HS-5 (cell line): Measurements from ENCODE around the gene WDFY2.
"Not testable (repeated sequence)": the region's sequence is repeated elsewhere in the genome, so short reads cannot be mapped to it uniquely, and the experiment has no call there.

Experiments used
- DNase-seq: peaks from one replicate; pipeline ENCODE4 v3.0.0-alpha.2; 2012; ENCODE audit warnings: low read depth

The WDFY2 gene

GRCh38 chr13:51564252-51564651, 20.0 kb upstream of the WDFY2 start:
- DNase-seq, result no peak

GRCh38 chr13:51564671-51565070, 19.6 kb upstream of the WDFY2 start:
- no peak for DNase-seq

- not testable (repeated sequence) for DNase-seq
Observed at GRCh38 chr13:51569001-51569400, 15.3 kb upstream of the WDFY2 start.

- no peak for DNase-seq
Observed at GRCh38 chr13:51576754-51577153, 7.5 kb upstream of the WDFY2 start.

- DNase-seq, result no peak
Observed at GRCh38 chr13:51577690-51578089, 6.6 kb upstream of the WDFY2 start.

GRCh38 chr13:51579676-51580075, 4.6 kb upstream of the WDFY2 start:
- no peak for DNase-seq

GRCh38 chr13:51581148-51581820, 3.0 kb upstream of the WDFY2 start:
- no peak for DNase-seq

GRCh38 chr13:51583469-51583874, 790 bp upstream of the WDFY2 start:
- no peak for DNase-seq

- DNase-seq, result no peak
Observed at GRCh38 chr13:51584731-51585672, 740 bp downstream of the WDFY2 start.

- DNase-seq, result peak; percentile 50
Observed at GRCh38 chr13:51585696-51586095, 1.4 kb downstream of the WDFY2 start.

- no peak for DNase-seq
Observed at GRCh38 chr13:51587372-51587771, 3.1 kb downstream of the WDFY2 start.

- DNase-seq, result no peak
Observed at GRCh38 chr13:51588406-51588949, 4.2 kb downstream of the WDFY2 start.

GRCh38 chr13:51589793-51590192, 5.5 kb downstream of the WDFY2 start:
- DNase-seq, result no peak

- no peak for DNase-seq
Observed at GRCh38 chr13:51590231-51590970, 6.1 kb downstream of the WDFY2 start.

- peak; percentile 87 for DNase-seq
Observed at GRCh38 chr13:51590971-51591627, 6.8 kb downstream of the WDFY2 start.

- not testable (repeated sequence) for DNase-seq
Observed at GRCh38 chr13:51591938-51592337, 7.7 kb downstream of the WDFY2 start.

GRCh38 chr13:51594432-51594831, 10.2 kb downstream of the WDFY2 start:
- no peak for DNase-seq

GRCh38 chr13:51595416-51595815, 11.2 kb downstream of the WDFY2 start:
- DNase-seq, result no peak

GRCh38 chr13:51596541-51596940, 12.3 kb downstream of the WDFY2 start:
- no peak for DNase-seq

GRCh38 chr13:51599444-51600176, 15.3 kb downstream of the WDFY2 start:
- DNase-seq, result no peak

- DNase-seq, result no peak
Observed at GRCh38 chr13:51600703-51601102, 16.4 kb downstream of the WDFY2 start.
